Glomerular visceral epithelial cell (primary cell): ENCODE data around the gene PI4KA.
"Not testable (repeated sequence)": the region's sequence is repeated elsewhere in the genome, so short reads cannot be mapped to it uniquely, and the experiment has no call there.

ENCODE experiments used
- DNase-seq: peaks from one replicate; pipeline ENCODE4 v3.0.0-alpha.2; 2016; ENCODE audit errors: extremely low spot score

The PI4KA gene

GRCh38 chr22:20695205-20695604 lies 163.4 kb downstream of the PI4KA start:
- DNase-seq = not testable (repeated sequence)

GRCh38 chr22:20694256-20694655 lies 164.4 kb downstream of the PI4KA start:
- DNase-seq = not testable (repeated sequence)

- not testable (repeated sequence) for DNase-seq
Measured at GRCh38 chr22:20692926-20693325, 165.7 kb downstream of the PI4KA start.

- not testable (repeated sequence) for DNase-seq
Measured at GRCh38 chr22:20690586-20691317, 167.9 kb downstream of the PI4KA start.

- not testable (repeated sequence) for DNase-seq
Measured at GRCh38 chr22:20687356-20688172, 171.0 kb downstream of the PI4KA start.

GRCh38 chr22:20685764-20686163 lies 172.8 kb downstream of the PI4KA start:
- not testable (repeated sequence) for DNase-seq

GRCh38 chr22:20678792-20679435 lies 179.7 kb downstream of the PI4KA start:
- DNase-seq = not testable (repeated sequence)

- DNase-seq = no peak
Measured at GRCh38 chr22:20677684-20678242, 180.8 kb downstream of the PI4KA start.

GRCh38 chr22:20675613-20676012 lies 183.0 kb downstream of the PI4KA start:
- DNase-seq = not testable (repeated sequence)

GRCh38 chr22:20674998-20675397 lies 183.6 kb downstream of the PI4KA start:
- no peak for DNase-seq

GRCh38 chr22:20673295-20674195 lies 185.1 kb downstream of the PI4KA start:
- DNase-seq = no peak

GRCh38 chr22:20672732-20673131 lies 185.9 kb downstream of the PI4KA start:
- no peak for DNase-seq

GRCh38 chr22:20672082-20672424 lies 186.6 kb downstream of the PI4KA start:
- DNase-seq = no peak

GRCh38 chr22:20671409-20672081 lies 187.1 kb downstream of the PI4KA start:
- no peak for DNase-seq

- DNase-seq = not testable (repeated sequence)
Measured at GRCh38 chr22:20670457-20671261, 188.0 kb downstream of the PI4KA start.

GRCh38 chr22:20669884-20670283 lies 188.7 kb downstream of the PI4KA start:
- not testable (repeated sequence) for DNase-seq

- DNase-seq = not testable (repeated sequence)
Measured at GRCh38 chr22:20669471-20669870, 189.1 kb downstream of the PI4KA start.

- DNase-seq = not testable (repeated sequence)
Measured at GRCh38 chr22:20668769-20669168, 189.8 kb downstream of the PI4KA start.

- not testable (repeated sequence) for DNase-seq
Measured at GRCh38 chr22:20668226-20668625, 190.4 kb downstream of the PI4KA start.

GRCh38 chr22:20667548-20667947 lies 191.1 kb downstream of the PI4KA start:
- DNase-seq = not testable (repeated sequence)
